GM18873 (cell line): ENCODE measurements around the gene PCNX1.
A peak's percentile ranks its signal among the peaks of the same experiment; 100 is the strongest.
"Not testable (repeated sequence)": the region's sequence is repeated elsewhere in the genome, so short reads cannot be mapped to it uniquely, and the experiment has no call there.

Experiments
- ATAC-seq: cut with Tn5 transposase; IDR thresholded peaks from one replicate; pipeline ENCODE4 v1.9.1; 2021; ENCODE audit warnings: mild to moderate bottlenecking, moderate library complexity, moderate number of reproducible peaks; ENCODE audit not compliant: unreplicated experiment, low FRiP score

PCNX1 gene

GRCh38 chr14:70909733-70910614, 2.7 kb downstream of the PCNX1 start:
- ATAC-seq = no peak

- ATAC-seq = no peak
Measured at GRCh38 chr14:70915415-70915814, 8.2 kb downstream of the PCNX1 start.

- no peak for ATAC-seq
Measured at GRCh38 chr14:70916300-70916699, 9.0 kb downstream of the PCNX1 start.

- no peak for ATAC-seq
Measured at GRCh38 chr14:70916799-70917198, 9.5 kb downstream of the PCNX1 start.

GRCh38 chr14:70917633-70918032, 10.4 kb downstream of the PCNX1 start:
- ATAC-seq = no peak

- ATAC-seq = no peak
Measured at GRCh38 chr14:70919774-70920173, 12.5 kb downstream of the PCNX1 start.

GRCh38 chr14:70920608-70921007, 13.3 kb downstream of the PCNX1 start:
- no peak for ATAC-seq

- no peak for ATAC-seq
Measured at GRCh38 chr14:70921669-70922068, 14.4 kb downstream of the PCNX1 start.

- ATAC-seq = no peak
Measured at GRCh38 chr14:70924521-70924920, 17.3 kb downstream of the PCNX1 start.

- no peak for ATAC-seq
Measured at GRCh38 chr14:70926235-70926830, 19.1 kb downstream of the PCNX1 start.

- ATAC-seq = no peak
Measured at GRCh38 chr14:70931008-70931407, 23.7 kb downstream of the PCNX1 start.

GRCh38 chr14:70934084-70934483, 26.8 kb downstream of the PCNX1 start:
- no peak for ATAC-seq

GRCh38 chr14:70934502-70935134, 27.4 kb downstream of the PCNX1 start:
- peak; percentile 59 for ATAC-seq

- no peak for ATAC-seq
Measured at GRCh38 chr14:70935135-70935534, 27.9 kb downstream of the PCNX1 start.

GRCh38 chr14:70939693-70940092, 32.4 kb downstream of the PCNX1 start:
- not testable (repeated sequence) for ATAC-seq

GRCh38 chr14:70941637-70942341, 34.5 kb downstream of the PCNX1 start:
- not testable (repeated sequence) for ATAC-seq

- ATAC-seq = no peak
Measured at GRCh38 chr14:70942342-70942706, 35.1 kb downstream of the PCNX1 start.

- ATAC-seq = not testable (repeated sequence)
Measured at GRCh38 chr14:70942721-70943120, 35.5 kb downstream of the PCNX1 start.

GRCh38 chr14:70943838-70944237, 36.6 kb downstream of the PCNX1 start:
- no peak for ATAC-seq

- ATAC-seq = no peak
Measured at GRCh38 chr14:70947739-70948138, 40.5 kb downstream of the PCNX1 start.

GRCh38 chr14:70952485-70952884, 45.2 kb downstream of the PCNX1 start:
- no peak for ATAC-seq
